Thyroid gland (tissue), 4 donors: ENCODE data around the gene ATP2A1. TPM values are rescaled to one million over a fixed set of nuclear protein-coding genes. Genes with fewer than 3 reads are reported as not detected.
A peak's percentile ranks its signal among the peaks of the same experiment; 100 is the strongest.
"Not testable (repeated sequence)": the region's sequence is repeated elsewhere in the genome, so short reads cannot be mapped to it uniquely, and the experiment has no call there.

ENCODE experiments used
- DNase-seq, 2 donors: peaks; one replicate each; pipeline ENCODE4 v3.0.0-alpha.2; 2019
- H3K27ac ChIP-seq, 3 donors: fragments of 200-600 bp; sonication (generic); 1 replicate in 2 of 3; 2 replicates in 1 of 3; pipeline ENCODE4 v1.5.1; 2016 to 2019; ENCODE audit warnings: mild to moderate bottlenecking in 1 of 3, moderate library complexity in 1 of 3
- H3K27me3 ChIP-seq: fragments of 200-600 bp; sonication (generic); one replicate; pipeline ENCODE4 v1.5.1; 2019
- H3K36me3 ChIP-seq, 2 donors: fragments of 200-600 bp; sonication (generic); one replicate each; pipeline ENCODE4 v1.5.1; 2016 to 2019
- H3K4me1 ChIP-seq, 2 donors: fragments of 200-600 bp; sonication (generic); one replicate each; pipeline ENCODE4 v1.5.1; 2017 to 2019
- H3K4me3 ChIP-seq, 3 donors: fragments of 200-600 bp; sonication (generic); replicated peaks in 1 of 3; 1 replicate in 2 of 3; 2 replicates in 1 of 3; pipeline ENCODE4 v1.5.1; 2016; ENCODE audit warnings: mild to moderate bottlenecking in 1 of 3
- H3K9me3 ChIP-seq: fragments of 200-600 bp; sonication (generic); one replicate; pipeline ENCODE4 v1.5.1; 2017
- POLR2A ChIP-seq, 2 donors: fragments of 450-650 bp; IDR thresholded peaks; one replicate each; pipeline ENCODE4 v1.6.1; 2017; ENCODE audit warnings: antibody characterized with exemption in 2 of 2, mild to moderate bottlenecking in 2 of 2, moderate library complexity in 1 of 2
- WGBS, 2 donors: methylation state at CpG; one replicate each; pipeline ENCODE4 v1.1.5; 2017; 5-methylcytosine and 5-hydroxymethylcytosine counted together
- intact Hi-C: fragments of 100-400 bp; cut with DNase I; formaldehyde crosslinking; loops from one replicate; pipeline ENCODE4 v1.15.1; 2023
- total RNA-seq, 4 donors: library from RNA; depleted of rRNA; stranded (reverse); fragments of >200 nt; gene quantifications; one replicate each; pipeline ENCODE4 v1.2.3, GENCODE V29; 2016
- TF ChIP-seq, protein P1 (sequence below), 6 experiments: fragments of 200-600 bp in 3 of 6; fragments of 450-650 bp in 3 of 6; sonication (generic) in 3 of 6; IDR thresholded peaks; one replicate each; pipeline ENCODE4 v1.5.1; 2016 to 2019; ENCODE audit warnings: antibody characterized with exemption in 6 of 6, mild to moderate bottlenecking in 2 of 6, inconsistent platforms in 1 of 6, moderate library complexity in 1 of 6

Gene ATP2A1
- total RNA-seq, 4 donors from 2014 or later: 0.27 to 2.7 (median 2.3) TPM; not detected in 1

DNA sequence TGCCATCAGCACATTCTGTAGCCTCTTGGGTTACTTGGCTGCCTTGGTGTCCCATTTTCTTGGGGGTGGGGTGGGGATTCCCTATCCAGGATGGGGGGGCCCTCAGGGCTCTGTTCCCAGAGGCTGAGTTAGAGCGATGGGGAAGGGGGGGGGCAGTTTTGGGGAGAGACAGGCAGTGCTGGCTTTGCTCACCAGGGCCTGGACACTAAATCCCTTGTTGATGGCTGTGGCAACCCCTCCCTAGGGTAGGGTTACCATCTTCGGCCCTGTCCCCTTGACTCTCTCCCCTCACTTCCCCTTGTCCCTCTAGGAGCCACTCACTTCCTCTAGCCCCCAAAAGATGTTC is 660 bp upstream of the ATP2A1 start:
- H3K4me1 ChIP-seq: peaks cover 7 to 12% of the 10 kb centered on the region in 2 donors
- H3K27me3 ChIP-seq: no peaks in the 10 kb centered on the region
- H3K4me3 ChIP-seq: no peak overlapping the region
- peaks cover 3 to 16% of the 10 kb centered on the region in 2 donors for H3K36me3 ChIP-seq
- WGBS, 2 donors: 54 to 68% methylated on average over 1 to 2 of the region's 2 CpGs
- intact Hi-C loops: loop anchor here (5.0 kb wide), 1 partner anchor 50 kb away; the partner anchor contains the start of gene RABEP2
- no peak for DNase-seq
- TF ChIP-seq POLR2A (IDR thresholded peaks at IDR 0.05): no peak
- TF ChIP-seq, protein P1, sequence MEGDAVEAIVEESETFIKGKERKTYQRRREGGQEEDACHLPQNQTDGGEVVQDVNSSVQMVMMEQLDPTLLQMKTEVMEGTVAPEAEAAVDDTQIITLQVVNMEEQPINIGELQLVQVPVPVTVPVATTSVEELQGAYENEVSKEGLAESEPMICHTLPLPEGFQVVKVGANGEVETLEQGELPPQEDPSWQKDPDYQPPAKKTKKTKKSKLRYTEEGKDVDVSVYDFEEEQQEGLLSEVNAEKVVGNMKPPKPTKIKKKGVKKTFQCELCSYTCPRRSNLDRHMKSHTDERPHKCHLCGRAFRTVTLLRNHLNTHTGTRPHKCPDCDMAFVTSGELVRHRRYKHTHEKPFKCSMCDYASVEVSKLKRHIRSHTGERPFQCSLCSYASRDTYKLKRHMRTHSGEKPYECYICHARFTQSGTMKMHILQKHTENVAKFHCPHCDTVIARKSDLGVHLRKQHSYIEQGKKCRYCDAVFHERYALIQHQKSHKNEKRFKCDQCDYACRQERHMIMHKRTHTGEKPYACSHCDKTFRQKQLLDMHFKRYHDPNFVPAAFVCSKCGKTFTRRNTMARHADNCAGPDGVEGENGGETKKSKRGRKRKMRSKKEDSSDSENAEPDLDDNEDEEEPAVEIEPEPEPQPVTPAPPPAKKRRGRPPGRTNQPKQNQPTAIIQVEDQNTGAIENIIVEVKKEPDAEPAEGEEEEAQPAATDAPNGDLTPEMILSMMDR (IDR thresholded peaks at IDR 0.05): no peak
- H3K9me3 ChIP-seq: no peaks in the 10 kb centered on the region
- no peak overlapping the region for H3K27ac ChIP-seq

DNA sequence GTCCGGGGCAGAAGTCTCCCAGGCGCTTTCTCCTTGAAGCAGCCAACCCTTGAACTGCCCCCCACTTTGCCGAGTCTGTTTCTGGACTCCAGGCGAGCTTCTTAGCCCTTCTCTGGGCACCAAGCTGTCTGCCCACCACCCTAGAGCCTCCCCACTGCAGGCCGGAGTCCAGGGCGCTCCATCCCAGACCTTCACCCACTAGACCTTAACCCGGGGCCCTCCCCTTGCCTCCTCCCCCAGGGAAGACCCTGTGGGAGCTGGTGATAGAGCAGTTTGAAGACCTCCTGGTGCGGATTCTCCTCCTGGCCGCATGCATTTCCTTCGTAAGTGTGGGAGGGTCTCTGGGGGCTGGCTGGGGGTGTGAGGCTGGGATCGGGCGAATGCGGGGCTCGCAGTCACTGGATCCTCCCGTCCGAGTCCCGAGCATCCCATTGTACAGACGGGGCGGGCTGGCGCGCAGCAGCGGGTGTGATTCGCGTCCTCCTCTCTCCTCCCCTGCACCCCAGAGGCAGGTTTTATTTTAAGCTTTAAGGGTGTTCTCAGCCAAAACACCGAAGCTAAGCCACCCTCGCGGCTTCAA is 1.1 kb downstream of the ATP2A1 start:
- TF ChIP-seq POLR2A (IDR thresholded peaks at IDR 0.05): no peak
- TF ChIP-seq, protein P1 (IDR thresholded peaks at IDR 0.05): no peak
- 3 to 5% methylated on average over 7 to 10 of the region's 27 CpGs for WGBS, 2 donors
- Histone ChIP-seq H3K27me3 (no peaks in the 10 kb centered on the region), H3K27ac (no peak overlapping the region), H3K4me3 (peak overlapping the region in 2 of 3 donors; percentile 44 to 54), H3K4me1 (peaks cover 7 to 12% of the 10 kb centered on the region in 2 donors), H3K9me3 (no peaks in the 10 kb centered on the region), H3K36me3 (peaks cover 3 to 4% of the 10 kb centered on the region in 2 donors)
- DNase-seq: no peak
- intact Hi-C loops: loop anchor here (5.0 kb wide), 1 partner anchor 48 kb away; the partner anchor contains the start of gene RABEP2

DNA sequence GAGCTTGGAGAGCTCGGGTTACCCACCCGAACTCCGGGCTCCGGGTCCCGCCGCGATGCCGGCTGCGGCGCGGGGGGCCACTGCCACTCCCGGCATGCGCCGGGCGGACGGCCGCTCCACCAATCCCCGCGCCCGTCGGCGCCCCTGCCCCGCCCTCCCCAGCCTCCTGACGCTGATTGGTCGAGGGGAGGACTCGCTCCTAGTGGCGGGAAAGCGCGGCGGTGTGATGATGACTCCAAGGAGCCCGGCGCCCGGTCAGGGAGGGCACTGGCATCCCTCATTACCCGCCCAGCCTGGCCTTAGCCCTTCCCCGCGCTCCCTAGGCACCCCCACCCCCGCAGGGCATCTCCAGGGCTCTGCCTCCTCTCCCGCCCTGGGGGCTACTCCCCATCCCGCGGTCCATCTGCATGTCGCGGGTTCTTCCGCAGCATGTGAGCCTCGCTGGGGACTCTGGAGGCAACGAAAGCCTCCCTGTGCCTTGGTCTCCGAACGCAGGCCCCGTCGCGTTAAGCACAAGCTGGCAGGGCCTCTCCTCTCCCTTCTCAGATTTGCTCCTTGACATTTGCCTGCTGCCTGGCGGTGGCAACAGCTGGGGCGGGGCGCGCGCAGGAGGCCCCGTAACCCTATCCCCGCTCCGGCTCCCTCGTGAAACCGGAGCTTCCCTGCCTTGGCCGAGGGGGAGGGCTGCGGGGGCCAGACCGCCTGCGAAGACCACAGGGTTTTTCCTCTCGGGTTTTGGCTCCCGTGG is 1.7 kb downstream of the ATP2A1 start:
- H3K27ac ChIP-seq: no peak overlapping the region
- H3K4me1 ChIP-seq: peaks cover 7 to 12% of the 10 kb centered on the region in 2 donors
- H3K27me3 ChIP-seq: no peaks in the 10 kb centered on the region
- TF ChIP-seq, protein P1 (IDR thresholded peaks at IDR 0.05): peak in 3 of 6 experiments; percentile 5 to 23 (median 12)
- no peak for TF ChIP-seq POLR2A (IDR thresholded peaks at IDR 0.05)
- H3K4me3 ChIP-seq: peak overlapping the region in 2 of 3 donors; percentile 44 to 54
- H3K36me3 ChIP-seq: no peaks in the 10 kb centered on the region
- H3K9me3 ChIP-seq: no peaks in the 10 kb centered on the region
- WGBS, 2 donors: 1 to 3% methylated on average over 14 to 44 of the region's 66 CpGs
- DNase-seq: peak; percentile 76 to 78
- intact Hi-C loops: loop anchor here (5.0 kb wide), 2 partner anchors 47 to 62 kb away; partner anchors contain the start of gene RABEP2

DNA sequence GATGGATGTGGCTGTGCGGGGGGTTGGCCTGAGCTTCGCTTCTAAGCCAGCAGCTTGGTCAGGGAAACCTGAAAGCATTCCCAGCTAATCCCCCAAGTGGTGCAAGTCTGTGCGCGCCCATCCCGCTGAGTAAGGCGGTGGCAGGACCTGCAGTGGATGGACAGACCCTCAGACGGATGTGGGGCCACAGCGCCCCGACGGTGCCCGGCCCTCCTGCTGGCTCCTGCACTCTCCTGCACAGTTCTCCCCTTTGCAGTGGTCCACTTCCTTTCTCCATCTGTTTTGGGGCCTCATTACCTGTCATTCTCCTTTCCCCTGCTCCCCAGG is 2.3 kb downstream of the ATP2A1 start:
- no peaks in the 10 kb centered on the region for H3K27me3 ChIP-seq
- H3K4me3 ChIP-seq: no peak overlapping the region
- WGBS, 2 donors: 15 to 16% methylated on average over 9 to 11 of the region's 11 CpGs
- intact Hi-C loops: loop anchor here (5.0 kb wide), 1 partner anchor 62 kb away; no protein-coding TSS in a partner anchor
- no peaks in the 10 kb centered on the region for H3K9me3 ChIP-seq
- no peak for DNase-seq
- no peaks in the 10 kb centered on the region for H3K36me3 ChIP-seq
- peaks cover 7 to 12% of the 10 kb centered on the region in 2 donors for H3K4me1 ChIP-seq
- TF ChIP-seq, protein P1 (IDR thresholded peaks at IDR 0.05): no peak
- no peak for TF ChIP-seq POLR2A (IDR thresholded peaks at IDR 0.05)
- no peak overlapping the region for H3K27ac ChIP-seq

DNA sequence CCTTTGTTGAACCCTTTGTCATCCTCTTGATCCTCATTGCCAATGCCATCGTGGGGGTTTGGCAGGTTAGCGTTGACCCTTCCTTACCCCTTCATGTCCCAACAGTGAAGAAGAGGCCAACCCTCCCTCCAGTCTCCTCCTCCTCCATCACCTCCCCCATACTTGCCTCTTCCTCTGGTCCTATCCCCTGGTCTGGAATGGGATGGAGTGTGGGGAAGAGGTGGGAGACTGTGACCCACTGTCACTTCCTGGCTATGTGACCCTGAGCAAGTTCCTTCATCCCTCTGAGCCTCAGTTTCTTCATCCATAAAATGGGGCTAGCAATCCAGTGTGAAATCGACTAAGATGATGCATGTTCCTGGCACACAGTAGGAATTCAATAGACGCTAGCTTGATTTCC is 2.7 kb downstream of the ATP2A1 start:
- H3K4me3 ChIP-seq: no peak overlapping the region
- no peaks in the 10 kb centered on the region for H3K36me3 ChIP-seq
- H3K4me1 ChIP-seq: peaks cover 7 to 12% of the 10 kb centered on the region in 2 donors
- DNase-seq: no peak
- H3K9me3 ChIP-seq: no peaks in the 10 kb centered on the region
- H3K27me3 ChIP-seq: no peaks in the 10 kb centered on the region
- TF ChIP-seq, protein P1 (IDR thresholded peaks at IDR 0.05): no peak
- no peak for TF ChIP-seq POLR2A (IDR thresholded peaks at IDR 0.05)
- no peak overlapping the region for H3K27ac ChIP-seq
- whole genome bisulfite sequencing, 2 donors: 65 to 75% methylated on average over 4 of the region's 4 CpGs
- intact Hi-C loops: loop anchor here (5.0 kb wide), 1 partner anchor 61 kb away; no protein-coding TSS in a partner anchor

DNA sequence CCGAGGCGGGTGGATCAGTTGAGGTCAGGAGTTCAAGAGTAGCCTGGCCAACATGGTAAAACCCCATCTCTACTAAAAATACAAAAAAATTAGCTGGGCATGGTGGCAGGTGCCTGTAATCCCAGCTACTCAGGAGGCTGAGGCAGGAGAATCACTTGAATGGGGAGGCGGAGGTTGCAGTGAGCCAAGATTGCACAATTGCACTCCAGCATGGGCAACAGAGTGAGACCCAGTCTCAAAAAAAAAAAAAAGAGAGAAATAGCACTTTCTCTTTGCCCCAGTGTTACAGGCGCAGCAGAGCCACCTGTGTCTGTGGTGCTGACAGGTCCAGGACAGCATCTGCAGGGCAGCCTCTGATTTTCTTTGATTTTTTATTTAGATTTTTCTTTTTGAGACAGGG is 3.3 kb downstream of the ATP2A1 start:
- H3K4me1 ChIP-seq: peaks cover 7 to 12% of the 10 kb centered on the region in 2 donors
- H3K4me3 ChIP-seq, H3K27ac ChIP-seq, DNase-seq, H3K36me3 ChIP-seq, H3K9me3 ChIP-seq, H3K27me3 ChIP-seq: not testable (repeated sequence)
- intact Hi-C loops: loop anchor here (5.0 kb wide), 1 partner anchor 61 kb away; no protein-coding TSS in a partner anchor
- WGBS, 2 donors: 89 to 95% methylated on average over 4 of the region's 4 CpGs
